NT2/D1 (cell line): ENCODE measurements around the gene ADH5.

ENCODE experiments used
- SUZ12 ChIP-seq: IDR thresholded peaks from 2 replicates; pipeline ENCODE4 v1.6.1; 2011; ENCODE audit not compliant: insufficient read length, insufficient read depth; ENCODE audit errors: extremely low read depth
- YY1 ChIP-seq: IDR thresholded peaks from 2 replicates; pipeline ENCODE4 v1.6.1; 2011; ENCODE audit not compliant: insufficient read length, insufficient read depth
- ZNF274 ChIP-seq: IDR thresholded peaks from 2 replicates; pipeline ENCODE4 v1.6.1; 2011; ENCODE audit warnings: mild to moderate bottlenecking, low read depth, low read length

DNA sequence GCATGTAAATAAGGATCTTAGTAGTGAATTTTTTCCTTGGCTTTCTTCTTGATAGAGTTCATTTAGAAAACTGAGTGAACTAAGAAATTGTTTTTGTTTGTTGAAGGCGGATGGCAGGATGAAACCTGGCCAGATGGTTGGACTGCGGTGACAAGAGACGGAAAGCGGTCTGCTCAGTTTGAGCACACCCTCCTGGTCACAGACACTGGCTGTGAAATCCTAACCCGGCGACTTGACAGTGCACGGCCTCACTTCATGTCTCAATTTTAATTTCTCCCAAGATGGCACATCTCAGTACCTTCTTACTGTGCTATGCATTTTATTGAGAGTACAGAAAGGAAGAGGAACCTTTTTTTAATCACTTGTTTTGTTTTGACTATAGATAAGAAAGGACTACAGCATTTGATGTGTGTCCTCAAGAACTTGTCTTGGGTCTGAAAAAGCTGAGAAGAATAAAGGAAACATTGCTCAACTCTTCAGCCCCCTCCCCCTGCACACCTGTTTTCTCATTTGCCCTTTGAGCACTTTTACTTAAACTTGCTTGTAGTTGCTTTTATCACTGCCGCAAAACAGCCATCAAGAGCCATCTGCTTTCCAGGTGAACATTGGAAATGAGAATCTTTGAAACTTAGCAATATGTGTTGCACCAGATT, 27.4 kb downstream of the ADH5 start:
- no peak for TF ChIP-seq ZNF274
- TF ChIP-seq YY1, result no peak
- TF ChIP-seq SUZ12, result no peak
